ENCODE measurements around the gene KCNQ1OT1.

The KCNQ1OT1 gene

DNA sequence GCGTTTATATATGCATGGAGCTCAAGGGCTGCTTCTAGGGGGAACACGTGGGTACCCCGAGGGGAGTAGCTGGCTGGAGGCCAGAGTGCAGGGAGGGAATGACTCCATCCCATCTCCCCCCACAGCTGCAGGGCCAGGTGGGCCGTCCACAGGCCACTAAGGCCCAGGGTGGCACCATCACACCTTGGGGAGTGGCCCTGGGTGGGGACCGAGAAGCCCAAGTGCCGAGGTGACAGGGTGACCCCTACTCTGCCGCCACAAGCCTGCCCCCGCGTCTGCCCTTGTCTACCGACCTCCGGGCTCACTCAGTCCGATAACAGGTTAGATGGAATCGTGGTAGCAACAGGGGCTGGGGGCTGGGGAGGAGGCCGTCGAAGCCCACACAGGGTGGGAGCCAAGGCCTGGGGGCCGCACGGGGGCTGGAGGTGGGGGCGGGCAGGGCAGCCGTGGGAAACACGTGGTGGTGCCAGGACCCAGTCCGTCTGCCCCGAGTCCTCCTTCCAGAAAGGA lies 125.7 kb downstream of the KCNQ1OT1 start:
- DNase-seq (ENCODE audit: low read depth in 1 of 2, low spot score in 1 of 2): no peak

DNA sequence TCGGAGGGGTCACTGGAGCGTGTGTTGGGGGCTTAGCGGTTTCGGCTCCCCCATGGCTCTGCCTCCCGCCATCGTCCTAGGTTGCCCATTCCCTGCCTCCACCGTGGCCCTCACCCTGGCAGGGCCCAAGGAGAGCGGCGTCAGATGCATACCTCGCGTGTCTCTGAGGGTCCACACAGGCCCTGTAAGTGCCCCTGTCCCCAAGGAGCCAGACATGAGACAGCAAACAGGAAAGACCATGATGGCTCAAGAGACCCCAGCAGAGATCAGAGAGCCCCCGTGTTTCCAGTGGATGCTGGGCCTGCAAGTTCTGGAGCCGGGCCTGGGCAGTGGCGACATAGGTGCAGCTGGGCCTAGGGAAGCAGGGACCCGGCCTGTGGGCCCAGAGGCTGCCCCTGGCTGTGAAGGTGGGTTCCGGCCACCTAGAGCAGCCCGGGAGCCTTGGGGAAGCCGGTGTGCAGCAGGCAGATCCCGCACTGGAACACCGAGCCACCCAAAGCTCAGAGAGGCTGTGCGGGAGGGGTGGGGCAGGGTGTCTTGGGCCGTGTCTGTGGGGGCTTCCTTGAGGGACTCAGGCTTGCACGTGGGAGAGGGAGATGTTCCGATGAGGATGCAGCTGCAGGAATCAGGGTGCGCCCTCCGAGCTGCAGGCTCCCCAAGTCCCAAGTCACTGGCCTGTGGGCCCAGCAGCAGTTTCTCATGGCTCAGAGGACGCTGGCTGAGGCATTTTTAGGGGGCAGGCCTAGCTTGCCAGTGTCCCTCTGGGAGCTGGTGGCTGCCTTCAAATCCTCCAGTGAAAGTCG lies 126.4 kb downstream of the KCNQ1OT1 start:
- no peak for DNase-seq (ENCODE audit: low read depth in 1 of 2, low spot score in 1 of 2)

DNA sequence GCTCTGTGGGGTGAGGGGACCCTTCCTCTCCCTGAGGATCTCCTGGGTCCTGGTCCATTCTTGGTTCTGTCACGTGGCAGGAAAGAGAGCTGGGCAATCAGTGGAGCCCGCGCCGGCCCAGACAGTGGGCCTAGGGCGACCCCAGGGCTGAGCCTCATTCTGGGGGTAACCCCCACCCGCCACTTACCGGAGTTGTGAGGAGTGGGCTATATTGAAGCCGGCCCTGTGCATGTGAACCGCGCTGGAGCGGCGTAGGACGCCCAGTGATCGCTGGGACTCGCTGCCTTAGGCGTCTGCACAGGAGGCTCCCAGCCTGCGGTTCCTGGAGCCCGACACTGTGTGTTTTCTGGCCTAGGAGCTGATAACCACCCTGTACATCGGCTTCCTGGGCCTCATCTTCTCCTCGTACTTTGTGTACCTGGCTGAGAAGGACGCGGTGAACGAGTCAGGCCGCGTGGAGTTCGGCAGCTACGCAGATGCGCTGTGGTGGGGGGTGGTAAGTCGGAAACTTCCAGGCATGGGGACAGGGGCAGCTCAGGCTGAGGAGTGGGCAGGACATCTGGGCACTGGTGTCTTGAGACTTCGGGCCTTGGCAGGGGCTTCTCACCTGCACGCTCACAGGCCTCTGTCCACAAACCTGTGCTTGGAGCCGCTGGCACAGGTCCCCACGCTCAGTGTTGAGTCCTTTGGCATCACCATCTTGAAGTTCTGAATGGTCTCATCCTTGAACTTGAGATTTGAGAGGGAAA lies 127.1 kb downstream of the KCNQ1OT1 start:
- DNase-seq (ENCODE audit: low read depth in 1 of 2, low spot score in 1 of 2): no peak

DNA sequence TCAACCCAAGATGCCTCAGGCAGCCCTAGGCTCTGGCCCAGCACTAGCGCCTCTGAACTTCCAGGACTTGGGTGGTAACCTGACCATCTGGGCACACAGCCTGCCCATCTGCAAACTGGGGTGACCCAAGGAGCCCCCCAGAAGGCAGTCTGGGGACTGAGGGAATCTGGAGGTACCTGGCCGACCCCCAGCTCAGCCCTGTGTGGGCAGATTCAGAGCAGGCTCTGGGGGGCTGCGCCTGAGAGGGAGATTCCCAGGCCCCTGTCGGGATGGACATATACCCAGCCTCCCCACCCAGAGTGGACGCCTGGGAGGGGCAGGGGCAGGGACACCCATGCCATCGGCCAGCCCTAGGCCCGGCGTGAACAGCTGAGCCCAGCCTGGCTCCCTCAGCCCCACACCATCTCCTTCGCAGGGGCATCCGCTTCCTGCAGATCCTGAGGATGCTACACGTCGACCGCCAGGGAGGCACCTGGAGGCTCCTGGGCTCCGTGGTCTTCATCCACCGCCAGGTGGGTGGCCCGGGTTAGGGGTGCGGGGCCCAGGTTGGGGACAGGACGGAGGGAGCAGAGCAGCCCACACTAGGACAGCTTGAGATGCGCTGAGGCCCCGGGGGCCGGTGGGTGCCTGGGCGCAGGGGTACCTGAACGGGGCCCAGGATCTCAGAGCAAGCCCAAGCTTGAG lies 128.1 kb downstream of the KCNQ1OT1 start:
- DNase-seq (ENCODE audit: low read depth in 1 of 2, low spot score in 1 of 2): no peak

DNA sequence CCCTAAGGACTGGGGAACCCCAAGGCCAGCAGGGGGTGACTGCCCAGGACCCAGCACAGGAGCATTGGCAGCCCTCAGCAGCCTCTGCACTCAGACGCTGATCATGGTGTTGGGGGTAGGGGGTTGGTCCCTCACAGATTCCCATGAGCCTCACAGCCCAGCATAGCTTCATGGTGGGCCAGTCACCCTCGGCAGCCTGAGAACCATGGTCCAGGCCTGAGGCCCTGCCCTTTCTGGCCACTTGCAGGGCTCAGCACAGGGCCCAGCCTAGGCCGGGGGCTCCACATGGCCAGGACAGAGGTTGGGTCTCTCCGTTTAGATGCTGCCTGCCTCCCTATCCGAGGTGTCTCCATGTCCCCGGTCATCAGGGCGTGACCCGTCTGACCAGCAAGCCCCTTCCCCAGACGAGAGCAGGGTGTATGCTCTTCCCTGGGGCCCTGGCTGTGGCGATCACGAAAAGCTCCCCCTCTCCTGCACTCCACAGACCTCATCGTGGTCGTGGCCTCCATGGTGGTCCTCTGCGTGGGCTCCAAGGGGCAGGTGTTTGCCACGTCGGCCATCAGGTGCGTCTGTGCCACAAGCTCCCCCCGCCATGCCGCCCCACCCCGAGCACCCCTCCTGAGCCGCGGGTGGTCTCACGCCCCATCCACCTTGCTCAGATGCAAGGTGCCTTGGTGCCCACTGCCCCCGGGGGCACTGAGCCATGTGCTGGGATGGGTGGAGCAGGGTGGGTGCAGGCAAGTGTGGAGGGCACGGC lies 128.8 kb downstream of the KCNQ1OT1 start:
- DNase-seq (ENCODE audit: low read depth in 1 of 2, low spot score in 1 of 2): no peak

DNA sequence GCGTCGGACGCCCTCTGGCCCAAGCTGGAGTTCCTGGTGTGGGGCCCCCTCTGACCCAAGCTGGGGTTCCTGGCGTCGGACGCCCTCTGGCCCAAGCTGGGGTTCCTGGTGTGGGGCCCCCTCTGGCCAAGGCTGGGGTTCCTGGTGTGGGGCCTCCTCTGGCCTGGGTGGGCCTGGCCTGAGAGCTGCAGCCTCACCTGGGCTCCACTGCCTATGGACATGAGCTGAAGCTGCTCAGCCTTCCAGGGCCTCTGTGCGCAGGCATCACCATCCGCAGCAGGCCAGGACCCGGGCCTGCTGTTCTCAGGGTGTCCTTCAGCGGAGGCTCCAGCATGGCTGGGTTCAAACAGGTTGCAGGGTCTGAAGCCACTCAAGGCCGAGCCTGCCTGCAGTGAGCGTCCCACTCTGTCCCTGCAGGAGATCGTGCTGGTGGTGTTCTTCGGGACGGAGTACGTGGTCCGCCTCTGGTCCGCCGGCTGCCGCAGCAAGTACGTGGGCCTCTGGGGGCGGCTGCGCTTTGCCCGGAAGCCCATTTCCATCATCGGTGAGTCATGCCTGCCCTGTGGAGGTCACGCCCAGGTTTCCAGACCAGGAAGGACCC lies 129.5 kb downstream of the KCNQ1OT1 start:
- no peak for DNase-seq (ENCODE audit: low read depth in 1 of 2, low spot score in 1 of 2)

DNA sequence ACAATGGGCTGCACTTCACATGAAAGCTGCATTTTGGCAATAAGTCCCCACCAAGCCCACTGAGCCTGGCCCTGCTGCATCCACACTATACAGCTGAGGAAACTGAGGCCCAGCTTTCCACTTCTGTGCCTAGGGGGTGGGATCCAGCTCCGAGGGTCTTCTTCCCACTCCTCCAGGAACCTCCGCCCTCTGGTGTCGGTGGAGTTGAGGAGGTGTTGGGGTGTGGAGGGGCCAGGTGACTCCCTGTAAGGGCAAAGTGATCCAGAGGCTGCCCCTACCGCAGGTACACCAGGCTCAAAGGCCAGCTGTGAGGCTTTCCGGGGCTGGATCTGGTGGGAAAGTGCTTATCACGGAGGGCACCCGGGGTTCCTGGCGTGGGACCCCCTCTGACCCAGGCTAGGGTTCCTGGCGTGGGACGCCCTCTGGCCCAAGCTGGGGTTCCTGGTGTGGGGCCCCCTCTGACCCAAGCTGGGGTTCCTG lies 130.0 kb downstream of the KCNQ1OT1 start:
- DNase-seq (ENCODE audit: low read depth in 1 of 2, low spot score in 1 of 2): no peak

DNA sequence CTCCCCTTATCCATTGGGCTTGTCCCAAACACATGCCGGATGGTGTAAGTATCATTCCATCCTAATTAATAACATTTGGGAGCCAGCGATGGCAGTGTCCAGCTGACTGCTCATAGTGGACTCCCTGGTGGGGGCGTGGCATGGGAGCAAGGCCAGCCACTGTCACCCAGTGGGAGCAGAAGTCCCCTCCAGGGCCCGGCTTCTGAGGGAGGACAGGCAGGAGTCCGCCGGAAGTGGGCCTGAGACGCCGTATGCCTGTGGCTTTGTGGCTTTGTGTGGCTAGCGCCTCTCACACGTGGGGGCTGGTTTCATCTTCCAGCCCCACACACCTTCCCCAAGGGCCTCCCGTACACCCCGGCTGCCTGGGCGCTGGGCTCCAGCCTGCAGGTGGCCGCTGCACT lies 130.5 kb downstream of the KCNQ1OT1 start:
- DNase-seq (ENCODE audit: low read depth in 1 of 2, low spot score in 1 of 2): no peak

DNA sequence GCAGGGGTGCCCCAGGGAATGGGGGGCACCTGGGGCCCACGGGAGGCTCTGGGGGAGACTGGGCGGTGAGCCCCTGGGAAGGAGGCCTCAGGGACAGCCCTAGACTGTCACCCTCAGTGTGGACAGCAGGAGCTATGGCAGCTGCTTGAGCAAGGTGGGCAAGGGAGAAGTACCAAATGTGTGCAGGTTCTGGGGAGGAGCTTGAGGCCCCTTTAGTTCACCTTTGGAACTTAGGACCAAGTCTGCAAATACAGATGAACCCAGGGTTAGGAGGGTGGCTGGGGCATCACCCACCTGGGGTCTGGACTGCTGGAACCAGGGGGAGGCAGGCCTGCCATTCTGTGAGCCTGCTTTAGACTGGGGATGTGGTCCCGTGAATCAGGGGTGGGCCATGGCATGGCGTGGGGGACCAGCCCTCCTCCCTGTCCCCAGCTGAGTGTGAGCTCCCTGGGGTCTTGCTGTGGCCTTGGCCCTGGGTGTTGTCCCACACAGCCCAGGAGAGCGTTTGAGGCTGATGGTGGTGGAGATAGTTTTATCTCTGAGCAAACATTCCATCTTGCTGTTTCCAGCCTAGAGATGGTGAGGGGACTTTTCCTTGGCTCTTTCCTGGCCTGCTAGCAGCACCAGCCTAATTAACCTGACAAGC lies 132.6 kb downstream of the KCNQ1OT1 start:
- DNase-seq (ENCODE audit: low read depth in 1 of 2, low spot score in 1 of 2): no peak

DNA sequence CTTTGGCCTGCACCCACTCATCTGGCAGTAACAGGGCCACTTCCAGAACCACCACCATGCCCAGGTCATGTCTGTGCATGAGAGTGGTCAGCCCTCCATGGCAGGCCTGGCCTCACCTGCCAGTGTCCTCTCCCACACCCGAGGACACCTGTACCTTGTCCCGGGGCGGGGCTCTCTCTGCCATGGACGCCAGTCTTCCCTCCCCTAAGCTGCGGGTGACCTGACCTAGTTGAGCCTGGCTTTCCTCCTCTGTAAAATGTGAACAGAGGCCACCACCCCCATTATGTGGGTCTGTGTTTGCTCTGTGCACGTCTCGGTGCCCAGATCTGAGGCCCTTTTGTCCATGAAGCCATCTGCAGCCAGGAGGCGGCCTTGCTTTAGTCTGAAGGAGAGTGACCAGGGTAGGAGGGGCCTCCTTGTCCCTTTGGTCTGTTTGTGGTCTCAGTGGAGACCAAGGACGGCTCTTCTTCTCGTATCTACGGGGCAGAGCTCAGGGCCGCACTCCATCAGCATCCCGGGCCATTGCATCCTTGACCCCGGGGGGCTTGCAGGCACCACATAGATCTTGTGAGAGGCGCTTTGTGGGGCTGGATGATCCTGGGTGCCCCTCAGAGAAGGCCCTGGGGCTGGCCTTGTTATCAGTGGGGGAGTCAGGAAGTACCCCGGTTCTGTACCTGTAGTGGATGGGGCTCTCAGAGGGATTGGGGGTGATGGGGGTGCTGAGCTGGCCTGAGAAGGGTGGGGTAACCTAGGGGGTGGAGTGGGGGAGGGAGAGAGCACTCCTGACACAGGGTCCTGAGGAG lies 133.4 kb downstream of the KCNQ1OT1 start:
- no peak for DNase-seq (ENCODE audit: low read depth in 1 of 2, low spot score in 1 of 2)

DNA sequence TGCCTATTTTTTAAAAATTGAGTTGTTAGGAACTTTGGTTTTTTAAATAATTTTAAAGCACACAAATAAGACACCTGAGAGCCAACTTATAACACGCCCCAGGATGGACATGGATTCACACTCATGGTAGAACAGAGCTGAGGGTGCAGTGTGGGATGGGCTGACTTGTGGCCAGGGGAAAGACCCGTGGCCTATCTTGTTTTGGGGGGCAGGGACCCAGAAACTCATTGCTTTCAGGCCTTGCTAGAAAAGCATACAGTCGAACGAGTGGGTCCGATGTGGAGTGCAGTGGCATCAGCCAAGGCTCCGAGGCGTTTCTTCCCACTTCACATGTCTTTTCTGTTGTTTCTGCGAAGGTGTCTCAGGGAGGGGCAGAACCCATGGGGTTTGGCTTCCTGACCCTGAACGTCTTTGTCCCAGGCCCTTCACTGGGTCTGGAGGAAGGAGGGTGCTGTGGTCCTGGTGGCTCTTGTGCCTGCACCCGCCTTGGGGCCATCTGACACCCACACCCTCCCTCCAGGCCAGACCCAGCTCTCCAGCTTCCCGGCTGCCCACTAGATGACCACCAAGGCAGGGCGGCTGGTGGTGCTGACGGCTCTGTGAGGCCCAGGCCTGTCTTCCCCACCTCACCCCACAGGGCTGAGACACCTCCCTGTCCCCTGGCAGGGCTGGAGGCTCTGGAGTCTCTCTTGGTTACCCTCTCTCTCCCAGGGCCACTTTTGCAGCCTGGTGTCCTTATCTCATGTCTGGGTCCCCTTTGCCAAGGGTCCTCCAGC lies 134.2 kb downstream of the KCNQ1OT1 start:
- DNase-seq (ENCODE audit: low read depth in 1 of 2, low spot score in 1 of 2): no peak

DNA sequence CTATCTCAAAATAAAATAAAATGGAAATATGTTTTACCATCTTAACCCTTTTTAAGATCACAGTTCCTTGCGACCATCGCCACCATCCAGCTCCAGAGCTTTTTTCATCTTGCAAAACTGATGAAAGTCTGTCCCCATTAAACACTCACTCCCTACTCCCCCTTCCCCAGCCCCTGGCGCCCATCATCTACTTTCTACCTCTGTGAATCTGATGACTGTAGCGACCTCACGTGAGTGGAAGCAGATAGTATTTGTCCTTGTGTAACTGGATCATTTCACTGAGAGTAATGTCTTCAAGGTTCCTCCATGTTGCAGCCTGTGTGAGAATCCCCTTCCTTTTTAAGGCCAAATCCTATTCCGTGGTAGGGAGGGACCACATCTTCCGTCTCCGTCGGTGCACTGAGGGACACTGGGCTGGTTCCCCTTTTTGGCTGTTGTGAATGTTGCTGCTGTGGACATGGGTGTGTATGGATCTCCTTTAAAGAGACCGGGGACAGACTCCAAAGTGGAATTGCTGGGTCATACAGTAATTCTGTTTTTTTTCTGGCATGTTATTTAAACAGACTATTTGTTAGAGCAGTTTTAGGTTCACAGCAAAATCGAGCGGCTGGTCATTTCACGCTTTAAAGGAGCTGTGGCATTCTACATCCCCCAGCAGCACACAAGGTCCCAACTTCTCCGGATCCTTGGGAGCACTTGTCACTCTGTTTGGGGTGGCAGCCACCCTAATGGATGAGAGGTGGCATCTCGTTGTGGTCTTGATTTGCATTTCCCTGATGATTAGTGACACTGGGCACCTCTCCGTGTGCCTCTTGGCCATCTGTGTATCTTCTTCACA lies 135.0 kb downstream of the KCNQ1OT1 start:
- DNase-seq (ENCODE audit: low read depth in 1 of 2, low spot score in 1 of 2): no peak

DNA sequence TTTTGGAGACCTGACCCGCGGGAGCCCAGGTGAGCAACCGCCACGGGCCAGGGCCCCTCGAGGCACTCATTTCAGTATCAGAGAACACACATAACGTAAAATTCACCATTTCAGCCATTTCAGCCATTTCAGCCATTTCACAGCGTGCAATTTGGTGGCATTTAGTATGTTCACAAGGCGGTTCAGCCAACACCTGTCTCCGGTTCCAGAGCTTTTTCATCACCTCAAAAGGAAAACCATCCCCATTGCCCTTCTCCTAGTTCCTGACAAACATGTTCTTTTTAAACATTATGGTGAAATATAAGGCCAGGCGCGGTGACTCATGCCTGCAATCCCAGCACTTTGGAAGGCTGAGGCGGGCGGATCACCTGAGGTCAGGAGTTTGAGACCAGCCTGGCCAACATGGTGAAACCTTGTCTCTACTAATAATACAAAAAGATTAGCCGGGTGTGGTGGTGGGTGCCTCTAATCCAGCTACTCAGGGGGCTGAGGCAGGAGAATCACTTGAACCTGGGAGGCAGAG lies 135.7 kb downstream of the KCNQ1OT1 start:
- no peak for DNase-seq (ENCODE audit: low read depth in 1 of 2, low spot score in 1 of 2)

DNA sequence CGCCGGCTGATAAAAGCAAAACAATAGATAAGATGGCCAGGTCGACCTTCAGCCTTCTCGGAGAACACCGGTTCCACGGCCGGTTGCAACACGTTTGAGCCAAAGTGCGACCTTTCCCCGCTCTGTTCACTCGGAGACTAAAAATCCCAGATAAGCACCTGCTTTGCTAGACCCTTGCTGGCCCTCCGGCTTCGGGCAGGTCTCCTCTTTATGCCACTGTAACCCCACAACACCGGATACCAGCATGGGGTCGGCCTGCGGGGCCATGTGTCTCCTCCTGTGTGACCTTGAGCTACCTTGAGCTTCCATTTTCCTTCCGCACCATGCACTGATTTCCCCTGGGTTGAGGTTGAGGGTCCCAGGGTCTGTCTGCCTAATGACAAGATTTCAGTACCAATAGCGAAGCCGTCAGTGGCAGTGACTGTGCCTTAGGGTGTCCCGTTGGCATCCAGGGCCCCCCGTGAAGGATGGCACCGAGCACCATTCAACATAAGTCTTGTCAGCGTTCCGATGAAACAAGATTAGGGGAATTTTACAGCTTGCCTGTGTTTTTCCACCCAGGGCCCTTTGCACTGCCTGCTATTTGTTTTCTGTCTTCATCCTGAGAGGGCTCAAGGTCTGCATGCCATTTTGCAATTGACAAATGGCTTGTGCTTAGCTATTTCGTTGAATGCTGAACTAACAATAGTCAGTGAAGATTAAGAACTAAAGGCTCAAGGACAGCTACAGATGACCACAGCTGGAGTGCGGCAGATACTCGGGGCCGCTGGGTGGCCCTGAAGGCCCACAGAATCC lies 136.4 kb downstream of the KCNQ1OT1 start:
- no peak for DNase-seq (ENCODE audit: low read depth in 1 of 2, low spot score in 1 of 2)

DNA sequence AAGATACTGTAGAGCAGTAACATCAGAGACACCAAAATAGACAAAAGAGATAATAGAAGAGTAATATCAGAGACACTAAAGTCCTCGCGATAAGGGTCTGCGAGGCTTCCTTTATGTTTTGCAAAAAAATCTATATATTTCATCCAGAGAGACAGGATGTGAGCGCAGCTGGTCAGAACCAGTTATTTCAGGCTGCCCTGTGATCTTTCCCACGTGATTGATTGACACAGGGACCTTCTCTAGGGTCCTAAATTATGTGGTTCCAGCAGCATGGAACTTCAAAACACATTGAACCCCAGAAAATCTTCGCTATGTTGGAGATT lies 136.9 kb downstream of the KCNQ1OT1 start:
- no peak for DNase-seq (ENCODE audit: low read depth in 1 of 2, low spot score in 1 of 2)

DNA sequence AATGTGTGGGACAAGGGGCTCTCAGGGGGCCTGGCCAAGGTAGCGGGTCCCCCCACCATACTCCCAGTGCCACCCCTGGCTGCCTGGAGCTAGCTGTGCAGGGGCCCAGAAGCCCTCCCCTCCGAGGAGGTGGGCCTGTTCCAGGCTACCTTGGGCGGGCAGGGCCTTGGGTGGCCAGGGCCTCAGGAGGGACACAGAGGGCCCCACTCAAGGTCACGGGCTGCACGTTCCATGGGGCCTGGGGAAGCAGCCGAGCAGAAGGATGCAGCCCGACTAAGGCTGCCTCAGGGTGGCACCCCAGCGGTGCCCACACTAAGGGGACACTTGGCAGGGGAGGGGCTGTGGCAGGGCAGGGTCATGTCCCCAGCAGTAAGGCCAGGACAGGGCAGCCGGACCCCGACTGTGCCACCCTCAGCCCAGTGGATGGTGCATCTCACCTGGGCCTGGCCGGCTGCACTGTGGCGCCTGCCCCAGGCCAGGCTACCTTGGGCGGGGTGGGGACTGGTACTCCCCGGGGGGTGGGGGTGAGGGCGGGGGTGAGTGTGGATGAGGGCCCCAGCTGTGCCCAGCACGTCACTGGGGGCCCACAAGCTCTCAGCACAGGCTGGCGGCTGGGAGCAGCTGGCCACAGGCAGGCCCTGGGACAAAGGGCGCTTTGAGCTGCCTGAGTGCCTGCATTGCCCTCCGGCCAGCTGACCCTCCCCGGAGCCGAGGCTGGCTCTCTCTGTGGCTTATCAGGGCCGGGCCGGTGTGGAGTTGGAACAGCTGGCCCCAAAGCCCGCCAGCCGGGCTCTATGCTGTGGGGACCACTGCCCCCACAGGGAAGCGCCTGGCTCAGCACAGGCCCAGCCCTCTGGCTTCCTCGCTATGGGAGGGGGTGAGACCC lies 137.9 kb downstream of the KCNQ1OT1 start:
- DNase-seq (ENCODE audit: low read depth in 1 of 2, low spot score in 1 of 2): no peak

Measured in activated CD4-positive, alpha-beta T cell treated with anti-CD3 and anti-CD28 coated beads, Interleukin-2, amount 50 U/mL, for 24 hours (primary cell).